Measurements from ENCODE around the gene C6orf163. TPM values are rescaled to one million over a fixed set of nuclear protein-coding genes. Genes with fewer than 3 reads are reported as not detected.

C6orf163 gene
- total and polyA plus RNA-seq, 2 of the 13 experiments (the other 11 are each of a cell fraction or from before 2014, with no cell fraction given) = 0.62 to 1.8 TPM

- TF ChIP-seq PRDM10 (CRISPR knock-in tag; IDR thresholded peaks at IDR 0.05; ENCODE audit: low read depth) = no peak
These were observed 63.5 kb downstream of the C6orf163 start, which contains the start of gene CFAP206 (continued) for GRCh38 chr6:87407901-87408720.

- no peak for ATAC-seq
- 58% methylated on average over 3 of the region's 5 CpGs for WGBS (ENCODE audit: low lambda C conversion rate)
- H3K4me1 ChIP-seq (ENCODE audit: insufficient read depth, low read length) = peaks cover 12% of the 10 kb centered on the region
These were observed 64.1 kb downstream of the C6orf163 start for GRCh38 chr6:87408721-87409155.

More at GRCh38 chr6:87408721-87409155, 64.1 kb downstream of the C6orf163 start:
- Histone ChIP-seq H4K20me1 (ENCODE audit: insufficient read depth, low read length) (no peaks in the 10 kb centered on the region), H3K4me3 (replicated peaks in 1 of 3; ENCODE audit: insufficient read depth in 1 of 3, low read depth in 2 of 3, low read length in 3 of 3) (peak overlapping the region; percentile 67 to 87 (median 72)), H3K4me2 (ENCODE audit: low read depth, low read length) (peak overlapping the region; percentile 100), H3K27ac (ENCODE audit: extremely low read length, insufficient read depth, low read length) (peak overlapping the region; percentile 64), H3K9me3 (ENCODE audit: low read length) (no peaks in the 10 kb centered on the region), H2AFZ (ENCODE audit: low read length) (peak overlapping the region; percentile 98), H3K36me3 (replicated peaks in 1 of 2; ENCODE audit: control insufficient read depth in 1 of 2, insufficient read depth in 2 of 2, low read length in 2 of 2) (no peaks in the 10 kb centered on the region), H3K9ac (ENCODE audit: insufficient read depth, low read depth, low read length) (peak overlapping the region; percentile 73), H3K79me2 (ENCODE audit: insufficient read depth, low read length) (no peaks in the 10 kb centered on the region), H3K27me3 (ENCODE audit: control insufficient read depth in 1 of 2, insufficient read depth in 2 of 2, low read length in 2 of 2) (no peaks in the 10 kb centered on the region)
- in situ Hi-C loops (cut with HindIII; ENCODE audit: extremely low pct_ligation_motif_present, low pct_unique_long_range_greater_than_20kb) = no loop called here
- DNase-seq (ENCODE audit: low spot score) = no peak
- intact Hi-C loops (cut with micrococcal nuclease; ENCODE audit: unreplicated experiment) = loop anchor here (5.0 kb wide), 1 partner anchor 64 kb away; the partner anchor contains the start of gene SLC35A1
- FAIRE-seq = no peak
- ChIA-PET CTCF (ENCODE audit: low intra/inter-chr PET ratio, low total read pairs) (no interaction called here), POLR2A (interaction anchor here (1.0 kb wide), 1 partner anchor 390 kb away, joined by 3 read pairs; no protein-coding TSS in a partner anchor)
- no TSS peak for BruUV-seq (replicated peaks)
- TF ChIP-seq ZNF713 (CRISPR knock-in tag; IDR thresholded peaks at IDR 0.05) (no peak), YEATS4 (CRISPR knock-in tag; IDR thresholded peaks at IDR 0.05; ENCODE audit: borderline replicate concordance) (peak; percentile 57; the same call in 1 of the 2 replicates)

Other genes with a start within 250 kb of the C6orf163 start
- not detected in 2 replicates for gene CGA, start 249.7 kb upstream of the C6orf163 start, total RNA-seq (2016; rRNA removed; fragmentation: Illumina TruSeq; extraction: Trizol)
- 0.09 TPM in 1 of 2 replicates, not detected in the other for gene CGA, start 249.7 kb upstream of the C6orf163 start, polyA plus RNA-seq (2011; rRNA removed)
- gene ZNF292, start 189.2 kb upstream of the C6orf163 start, total RNA-seq (2016; rRNA removed; fragmentation: Illumina TruSeq; extraction: Trizol) = 12.8 and 15.4 TPM in 2 replicates
- 5.6 and 9.9 TPM in 2 replicates for gene ZNF292, start 189.2 kb upstream of the C6orf163 start, polyA plus RNA-seq (2011; rRNA removed)
- 10.0 and 12.2 TPM in 2 replicates for gene SMIM8, start 22.2 kb upstream of the C6orf163 start, total RNA-seq (2016; rRNA removed; fragmentation: Illumina TruSeq; extraction: Trizol)
- 3.9 and 4.8 TPM in 2 replicates for gene SMIM8, start 22.2 kb upstream of the C6orf163 start, polyA plus RNA-seq (2011; rRNA removed)
- not detected in 2 replicates for gene GJB7, start 15.5 kb upstream of the C6orf163 start, total RNA-seq (2016; rRNA removed; fragmentation: Illumina TruSeq; extraction: Trizol)
- not detected in 2 replicates for gene GJB7, start 15.5 kb upstream of the C6orf163 start, polyA plus RNA-seq (2011; rRNA removed)
- gene CFAP206, start 63.2 kb downstream of the C6orf163 start, total RNA-seq (2016; rRNA removed; fragmentation: Illumina TruSeq; extraction: Trizol) = not detected in 2 replicates
- gene CFAP206, start 63.2 kb downstream of the C6orf163 start, polyA plus RNA-seq (2011; rRNA removed) = 0.03 TPM in 1 of 2 replicates, not detected in the other
- 15.6 and 24.8 TPM in 2 replicates for gene SLC35A1, start 128.2 kb downstream of the C6orf163 start, total RNA-seq (2016; rRNA removed; fragmentation: Illumina TruSeq; extraction: Trizol)
- 20.4 and 25.1 TPM in 2 replicates for gene SLC35A1, start 128.2 kb downstream of the C6orf163 start, polyA plus RNA-seq (2011; rRNA removed)
- gene RARS2, start 245.2 kb downstream of the C6orf163 start, total RNA-seq (2016; rRNA removed; fragmentation: Illumina TruSeq; extraction: Trizol) = 80.1 and 103 TPM in 2 replicates
- gene RARS2, start 245.2 kb downstream of the C6orf163 start, polyA plus RNA-seq (2011; rRNA removed) = 19.6 and 23.4 TPM in 2 replicates
- 43.5 and 56.0 TPM in 2 replicates for gene ORC3, start 245.3 kb downstream of the C6orf163 start, total RNA-seq (2016; rRNA removed; fragmentation: Illumina TruSeq; extraction: Trizol)
- 14.4 and 21.8 TPM in 2 replicates for gene ORC3, start 245.3 kb downstream of the C6orf163 start, polyA plus RNA-seq (2011; rRNA removed)